AG04450 (cell line): ENCODE data around the gene RASGRF1. TPM values are rescaled to one million over a fixed set of nuclear protein-coding genes. Genes with fewer than 3 reads are reported as not detected.

Source experiments
- CTCF ChIA-PET: fragments of 300-600, 350-600 bp; formaldehyde crosslinking; extraction: SDS; loops from one replicate; lab custom pipeline; 2022; ENCODE audit warnings: antibody characterized with exemption, inconsistent platforms; lab: Charles Lee
- POLR2A ChIA-PET: fragments of 350-600 bp; formaldehyde crosslinking; extraction: SDS; loops from one replicate; lab custom pipeline; 2021; ENCODE audit warnings: antibody characterized with exemption, inconsistent platforms; lab: Yijun Ruan, JAX
- DNase-seq: peaks from one replicate; pipeline ENCODE4 v3.0.0-alpha.2; 2011; ENCODE audit warnings: low read depth, low spot score
- H3K27ac ChIP-seq: one replicate; pipeline ENCODE4 v1.5.1; 2012; ENCODE audit warnings: low read depth, low read length, control low read depth
- H3K27me3 ChIP-seq: one replicate; pipeline ENCODE4 v1.6.0; 2012; ENCODE audit warnings: low read length; ENCODE audit not compliant: control insufficient read depth, insufficient read depth
- H3K4me3 ChIP-seq: 2 replicates; pipeline ENCODE4 v1.5.1; 2011; ENCODE audit warnings: mild to moderate bottlenecking, low read depth, low read length, control low read depth
- H3K9me3 ChIP-seq: 2 replicates; pipeline ENCODE4 v1.5.1; 2012; ENCODE audit warnings: low read length; ENCODE audit not compliant: control insufficient read depth, insufficient read depth
- CTCF ChIP-seq: IDR thresholded peaks from 2 replicates; pipeline ENCODE4 v1.5.1; 2011; ENCODE audit warnings: low read depth, low read length, control low read depth, inconsistent platforms
- polyA plus RNA-seq: library from polyadenylated mRNA; depleted of rRNA; stranded (reverse); fragments of >200 nt; gene quantifications from 2 replicates; pipeline ENCODE4 v1.2.3, GENCODE V29; 2011

Gene RASGRF1
- polyA plus RNA-seq, 1 experiment: 0.25 TPM

- DNase-seq: no peak
- ChIA-PET CTCF (no interaction called here), POLR2A (no interaction called here)
- H3K27ac ChIP-seq: no peak overlapping the region
- peaks cover 6% of the 10 kb centered on the region for H3K27me3 ChIP-seq
- TF ChIP-seq CTCF: no peak
- H3K4me3 ChIP-seq: no peak overlapping the region
- H3K9me3 ChIP-seq: no peaks in the 10 kb centered on the region
Measured at GRCh38 chr15:79054350-79054749, 36.2 kb downstream of the RASGRF1 start.

- TF ChIP-seq CTCF: no peak
- Histone ChIP-seq H3K27ac (no peak overlapping the region), H3K4me3 (no peak overlapping the region), H3K9me3 (no peaks in the 10 kb centered on the region), H3K27me3 (peaks cover 4% of the 10 kb centered on the region)
- ChIA-PET CTCF (no interaction called here), POLR2A (no interaction called here)
- no peak for DNase-seq
Measured at GRCh38 chr15:79053894-79054293, 36.7 kb downstream of the RASGRF1 start.

GRCh38 chr15:79051941-79052731, 38.4 kb downstream of the RASGRF1 start:
- Histone ChIP-seq H3K9me3 (no peaks in the 10 kb centered on the region), H3K4me3 (no peak overlapping the region), H3K27ac (no peak overlapping the region), H3K27me3 (peaks cover 4% of the 10 kb centered on the region)
- ChIA-PET POLR2A (no interaction called here), CTCF (no interaction called here)
- TF ChIP-seq CTCF: no peak
- no peak for DNase-seq

- Histone ChIP-seq H3K27ac (no peak overlapping the region), H3K27me3 (peaks cover 4% of the 10 kb centered on the region), H3K4me3 (no peak overlapping the region), H3K9me3 (no peaks in the 10 kb centered on the region)
- no peak for TF ChIP-seq CTCF
- DNase-seq: no peak
- CTCF ChIA-PET: no interaction called here
- POLR2A ChIA-PET: interaction anchor here (0.5 to 1.0 kb wide), 2 partner anchors 14 to 21 kb away, joined by 3 to 5 read pairs; no protein-coding TSS in a partner anchor
Measured at GRCh38 chr15:79051029-79051428, 39.6 kb downstream of the RASGRF1 start.

- no peak for TF ChIP-seq CTCF
- CTCF ChIA-PET: no interaction called here
- Histone ChIP-seq H3K27me3 (peaks cover 4% of the 10 kb centered on the region), H3K27ac (no peak overlapping the region), H3K9me3 (no peaks in the 10 kb centered on the region), H3K4me3 (no peak overlapping the region)
- DNase-seq: no peak
- POLR2A ChIA-PET: interaction anchor here (1.0 kb wide), 1 partner anchor 22 kb away, joined by 3 read pairs; no protein-coding TSS in a partner anchor
Measured at GRCh38 chr15:79050341-79050740, 40.2 kb downstream of the RASGRF1 start.
